Lower lobe of right lung (tissue), 2 donors: ENCODE data around the gene C6orf47. TPM values are rescaled to one million over a fixed set of nuclear protein-coding genes. Genes with fewer than 3 reads are reported as not detected.
A peak's percentile ranks its signal among the peaks of the same experiment; 100 is the strongest.

Experiments used
- ATAC-seq, 2 donors: fragments of 200-7000 bp; cut with Tn5 transposase; one replicate each; pipeline ENCODE4 v1.9.1; 2020 to 2022; ENCODE audit warnings: mild to moderate bottlenecking in 2 of 2, moderate library complexity in 2 of 2
- DNase-seq: peaks from one replicate; pipeline ENCODE4 v3.0.0-alpha.2; 2020
- H3K27ac ChIP-seq: fragments of 200-600 bp; one replicate; pipeline ENCODE4 v1.8.0; 2022
- H3K27me3 ChIP-seq: fragments of 200-600 bp; one replicate; pipeline ENCODE4 v1.8.0; 2022; ENCODE audit warnings: low read depth
- H3K36me3 ChIP-seq: fragments of 200-600 bp; one replicate; pipeline ENCODE4 v1.8.0; 2022; ENCODE audit warnings: mild to moderate bottlenecking
- H3K4me1 ChIP-seq: fragments of 200-600 bp; one replicate; pipeline ENCODE4 v1.8.0; 2022
- H3K4me3 ChIP-seq: fragments of 200-600 bp; one replicate; pipeline ENCODE4 v1.8.0; 2022; ENCODE audit warnings: mild to moderate bottlenecking
- H3K9me3 ChIP-seq: fragments of 200-600 bp; one replicate; pipeline ENCODE4 v1.8.0; 2022
- CTCF ChIP-seq: fragments of 200-600 bp; IDR thresholded peaks from one replicate; pipeline ENCODE4 v1.8.0; 2022; ENCODE audit warnings: antibody characterized with exemption, mild to moderate bottlenecking
- intact Hi-C: fragments of 100-400 bp; cut with DNase I; formaldehyde crosslinking; loops from one replicate; pipeline ENCODE4 v1.11.0; 2022
- total RNA-seq: library from RNA; stranded (reverse); fragmentation: NEBNext Ultra II Directional; extraction: Animal tissue kit (Norgen Biotek cat#: 25700); gene quantifications from one replicate; pipeline ENCODE4 v1.2.1, GENCODE V29; 2021
- donor health status: DM: no; HTN: yes; CAD: no; lungs with severe emphysema.

C6orf47 gene
- total RNA-seq, 1 donor from 2014 or later: 24.7 TPM

DNA sequence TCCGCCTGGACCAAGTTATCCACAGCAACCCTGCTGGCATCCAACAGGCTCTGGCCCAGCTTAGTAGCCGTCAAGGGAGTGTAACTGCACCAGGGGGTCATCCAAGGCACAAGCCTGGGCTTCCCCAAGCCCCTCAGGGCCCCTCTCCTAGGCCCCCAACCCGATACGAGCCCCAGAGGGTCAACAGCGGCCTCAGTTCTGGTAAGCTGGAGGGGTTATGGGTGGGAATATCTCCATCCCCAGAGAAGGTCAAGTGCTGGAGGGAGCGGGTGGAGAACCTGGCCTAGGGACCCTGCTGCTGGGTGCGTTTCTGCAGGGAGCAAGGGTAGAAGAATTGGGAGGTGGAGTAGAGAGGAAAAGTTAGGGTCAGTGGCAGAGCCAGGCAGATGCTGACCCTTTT is 27.1 kb downstream of the C6orf47 start:
- TF ChIP-seq CTCF: no peak
- Histone ChIP-seq H3K27me3 (no peaks in the 10 kb centered on the region), H3K36me3 (peaks cover 100% of the 10 kb centered on the region), H3K4me1 (no peaks in the 10 kb centered on the region), H3K27ac (no peak overlapping the region), H3K9me3 (no peaks in the 10 kb centered on the region), H3K4me3 (no peak overlapping the region)
- ATAC-seq (no peak), DNase-seq (no peak)
- intact Hi-C loops: no loop called here

GRCh38 chr6:31632279-31632946 is 28.2 kb downstream of the C6orf47 start:
- intact Hi-C loops: no loop called here
- Histone ChIP-seq H3K4me1 (no peaks in the 10 kb centered on the region), H3K9me3 (no peaks in the 10 kb centered on the region), H3K4me3 (no peak overlapping the region), H3K27ac (no peak overlapping the region), H3K36me3 (peaks cover 100% of the 10 kb centered on the region), H3K27me3 (no peaks in the 10 kb centered on the region)
- ATAC-seq (no peak), DNase-seq (no peak)
- TF ChIP-seq CTCF: no peak

GRCh38 chr6:31631681-31632278 is 28.8 kb downstream of the C6orf47 start:
- no peaks in the 10 kb centered on the region for H3K4me1 ChIP-seq
- peaks cover 100% of the 10 kb centered on the region for H3K36me3 ChIP-seq
- H3K9me3 ChIP-seq: no peaks in the 10 kb centered on the region
- no peak for TF ChIP-seq CTCF
- H3K27ac ChIP-seq: no peak overlapping the region
- DNase-seq (no peak), ATAC-seq (peak in 1 of 2 donors; percentile 29)
- intact Hi-C loops: no loop called here
- H3K27me3 ChIP-seq: no peaks in the 10 kb centered on the region
- no peak overlapping the region for H3K4me3 ChIP-seq

DNA sequence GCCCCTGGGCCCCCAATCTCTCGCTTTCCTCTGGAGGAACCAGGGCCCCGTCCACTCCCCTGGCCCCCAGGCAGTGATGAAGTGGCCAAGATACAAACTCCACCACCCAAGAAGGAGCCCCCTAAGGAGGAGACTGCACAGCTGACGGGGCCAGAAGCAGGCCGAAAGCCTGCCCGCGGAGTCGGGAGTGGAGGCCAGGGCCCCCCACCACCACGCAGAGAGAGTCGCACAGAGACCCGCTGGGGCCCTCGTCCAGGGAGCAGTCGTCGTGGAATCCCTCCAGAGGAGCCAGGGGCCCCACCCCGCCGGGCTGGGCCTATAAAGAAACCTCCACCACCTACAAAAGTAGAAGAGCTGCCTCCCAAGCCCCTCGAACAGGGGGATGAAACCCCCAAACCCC is 29.4 kb downstream of the C6orf47 start:
- Histone ChIP-seq H3K27me3 (no peaks in the 10 kb centered on the region), H3K27ac (no peak overlapping the region)
- DNase-seq: no peak

GRCh38 chr6:31630177-31630934 is 30.2 kb downstream of the C6orf47 start:
- intact Hi-C loops: no loop called here
- no peaks in the 10 kb centered on the region for H3K27me3 ChIP-seq
- ATAC-seq: no peak
- no peak for TF ChIP-seq CTCF
- H3K27ac ChIP-seq: no peak overlapping the region
- DNase-seq: no peak
- no peaks in the 10 kb centered on the region for H3K9me3 ChIP-seq
- no peaks in the 10 kb centered on the region for H3K4me1 ChIP-seq
- peaks cover 100% of the 10 kb centered on the region for H3K36me3 ChIP-seq
- no peak overlapping the region for H3K4me3 ChIP-seq

More for the DNA sequence above, 29.4 kb downstream of the C6orf47 start:
- Histone ChIP-seq H3K4me1 (no peaks in the 10 kb centered on the region), H3K36me3 (peaks cover 100% of the 10 kb centered on the region), H3K9me3 (no peaks in the 10 kb centered on the region), H3K4me3 (no peak overlapping the region)
- intact Hi-C loops: no loop called here
- no peak for ATAC-seq
- no peak for TF ChIP-seq CTCF
